ENCODE measurements around the gene PHOX2A. TPM values are rescaled to one million over a fixed set of nuclear protein-coding genes. Genes with fewer than 3 reads are reported as not detected.

PHOX2A gene
- total and polyA plus RNA-seq, 4 donors: 0.17 to 1.8 (median 1.7) TPM; not detected in 1

GRCh38 chr11:72251614-72252013 lies 7.6 kb upstream of the PHOX2A start:
- peaks cover 19% of the 10 kb centered on the region for H3K27me3 ChIP-seq (ENCODE audit: control insufficient read depth, insufficient read depth, low read length)
- no peaks in the 10 kb centered on the region for H3K4me1 ChIP-seq (ENCODE audit: control insufficient read depth, insufficient read depth, low read length)
- no peak overlapping the region for H3K4me3 ChIP-seq (ENCODE audit: low read depth, low read length)
- H3K36me3 ChIP-seq (ENCODE audit: control insufficient read depth, insufficient read depth, low read length): no peaks in the 10 kb centered on the region
- H3K27ac ChIP-seq (ENCODE audit: low read depth, low read length): no peak overlapping the region
- 82% methylated on average over 4 of the region's 5 CpGs for WGBS (ENCODE audit: insufficient coverage)
- no peak for DNase-seq (ENCODE audit: low read depth in 4 of 6, low spot score in 6 of 6)
- no peaks in the 10 kb centered on the region for H3K9me3 ChIP-seq (ENCODE audit: control insufficient read depth, insufficient read depth, low read length)

GRCh38 chr11:72250661-72251464 lies 6.9 kb upstream of the PHOX2A start:
- no peak overlapping the region for H3K27ac ChIP-seq (ENCODE audit: low read depth, low read length)
- H3K36me3 ChIP-seq (ENCODE audit: control insufficient read depth, insufficient read depth, low read length): no peaks in the 10 kb centered on the region
- H3K4me1 ChIP-seq (ENCODE audit: control insufficient read depth, insufficient read depth, low read length): no peaks in the 10 kb centered on the region
- WGBS (ENCODE audit: insufficient coverage): 90% methylated on average over 24 of the region's 24 CpGs
- no peaks in the 10 kb centered on the region for H3K9me3 ChIP-seq (ENCODE audit: control insufficient read depth, insufficient read depth, low read length)
- no peak for DNase-seq (ENCODE audit: low read depth in 4 of 6, low spot score in 6 of 6)
- H3K4me3 ChIP-seq (ENCODE audit: low read depth, low read length): no peak overlapping the region
- H3K27me3 ChIP-seq (ENCODE audit: control insufficient read depth, insufficient read depth, low read length): peaks cover 27% of the 10 kb centered on the region

GRCh38 chr11:72249961-72250360 lies 6.0 kb upstream of the PHOX2A start:
- WGBS (ENCODE audit: insufficient coverage): 80% methylated on average over 2 of the region's 5 CpGs
- no peaks in the 10 kb centered on the region for H3K4me1 ChIP-seq (ENCODE audit: control insufficient read depth, insufficient read depth, low read length)
- no peak overlapping the region for H3K27ac ChIP-seq (ENCODE audit: low read depth, low read length)
- H3K27me3 ChIP-seq (ENCODE audit: control insufficient read depth, insufficient read depth, low read length): peaks cover 36% of the 10 kb centered on the region
- no peaks in the 10 kb centered on the region for H3K9me3 ChIP-seq (ENCODE audit: control insufficient read depth, insufficient read depth, low read length)
- H3K36me3 ChIP-seq (ENCODE audit: control insufficient read depth, insufficient read depth, low read length): no peaks in the 10 kb centered on the region
- no peak overlapping the region for H3K4me3 ChIP-seq (ENCODE audit: low read depth, low read length)
- DNase-seq (ENCODE audit: low read depth in 4 of 6, low spot score in 6 of 6): no peak

DNA sequence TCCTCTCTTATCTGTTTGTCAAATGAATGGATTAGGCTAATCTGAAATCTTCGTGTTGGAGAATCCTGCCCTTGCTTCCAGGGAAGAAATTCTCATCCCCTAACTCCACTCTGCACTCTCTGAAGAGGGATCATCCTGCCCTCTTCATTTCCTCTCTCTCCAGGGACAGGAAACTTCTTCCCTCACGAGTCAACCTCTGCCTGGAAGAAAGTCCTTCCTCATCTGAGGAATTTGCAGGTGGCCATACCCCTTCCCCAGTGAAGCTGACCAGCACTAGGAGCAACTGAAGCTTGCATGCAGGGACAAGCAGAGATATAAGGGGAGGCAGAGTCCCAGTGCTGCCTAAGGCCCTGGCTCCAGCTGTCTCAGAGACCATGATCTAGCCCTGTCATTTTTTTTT lies 3.6 kb upstream of the PHOX2A start:
- Histone ChIP-seq H3K36me3 (ENCODE audit: control insufficient read depth, insufficient read depth, low read length) (no peaks in the 10 kb centered on the region), H3K4me1 (ENCODE audit: control insufficient read depth, insufficient read depth, low read length) (peaks cover 5% of the 10 kb centered on the region), H3K9me3 (ENCODE audit: control insufficient read depth, insufficient read depth, low read length) (no peaks in the 10 kb centered on the region), H3K27me3 (ENCODE audit: control insufficient read depth, insufficient read depth, low read length) (peaks cover 57% of the 10 kb centered on the region), H3K27ac (ENCODE audit: low read depth, low read length) (no peak overlapping the region), H3K4me3 (ENCODE audit: low read depth, low read length) (no peak overlapping the region)
- DNase-seq (ENCODE audit: low read depth in 4 of 6, low spot score in 6 of 6): no peak
- WGBS (ENCODE audit: insufficient coverage): 17% methylated on average over 2 of the region's 2 CpGs

DNA sequence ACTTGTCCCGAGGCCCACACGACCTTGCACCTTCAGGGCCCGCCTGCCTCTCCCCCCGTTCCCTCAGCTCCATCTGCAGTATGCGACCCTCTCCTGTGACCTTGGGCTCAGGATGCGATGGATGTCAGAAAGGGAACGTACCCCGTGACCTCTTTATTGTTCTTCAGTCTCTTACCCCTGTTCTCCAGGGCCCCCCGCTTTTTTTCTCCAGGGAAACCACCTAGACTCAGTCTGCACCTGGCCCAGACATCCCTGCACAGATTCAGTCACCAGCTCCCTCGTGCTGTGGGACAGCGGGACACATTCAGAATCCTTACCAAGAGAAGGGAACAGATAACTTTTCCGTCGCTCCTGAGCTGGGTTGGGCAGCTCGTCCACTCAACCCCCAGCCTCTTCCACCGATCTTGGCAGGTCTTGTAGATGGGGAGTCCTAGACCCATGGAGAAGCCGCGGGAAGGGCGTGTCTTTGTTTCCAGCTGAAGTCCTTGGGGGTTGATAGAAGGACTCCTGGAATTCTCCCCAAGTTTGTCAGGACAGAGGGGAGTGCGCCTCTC lies 1.4 kb upstream of the PHOX2A start:
- WGBS (ENCODE audit: insufficient coverage): 8% methylated on average over 13 of the region's 19 CpGs
- no peaks in the 10 kb centered on the region for H3K36me3 ChIP-seq (ENCODE audit: control insufficient read depth, insufficient read depth, low read length)
- H3K9me3 ChIP-seq (ENCODE audit: control insufficient read depth, insufficient read depth, low read length): no peaks in the 10 kb centered on the region
- no peak overlapping the region for H3K4me3 ChIP-seq (ENCODE audit: low read depth, low read length)
- peaks cover 15% of the 10 kb centered on the region for H3K4me1 ChIP-seq (ENCODE audit: control insufficient read depth, insufficient read depth, low read length)
- peaks cover 73% of the 10 kb centered on the region for H3K27me3 ChIP-seq (ENCODE audit: control insufficient read depth, insufficient read depth, low read length)
- H3K27ac ChIP-seq (ENCODE audit: low read depth, low read length): no peak overlapping the region
- DNase-seq (ENCODE audit: low read depth in 4 of 6, low spot score in 6 of 6): no peak

DNA sequence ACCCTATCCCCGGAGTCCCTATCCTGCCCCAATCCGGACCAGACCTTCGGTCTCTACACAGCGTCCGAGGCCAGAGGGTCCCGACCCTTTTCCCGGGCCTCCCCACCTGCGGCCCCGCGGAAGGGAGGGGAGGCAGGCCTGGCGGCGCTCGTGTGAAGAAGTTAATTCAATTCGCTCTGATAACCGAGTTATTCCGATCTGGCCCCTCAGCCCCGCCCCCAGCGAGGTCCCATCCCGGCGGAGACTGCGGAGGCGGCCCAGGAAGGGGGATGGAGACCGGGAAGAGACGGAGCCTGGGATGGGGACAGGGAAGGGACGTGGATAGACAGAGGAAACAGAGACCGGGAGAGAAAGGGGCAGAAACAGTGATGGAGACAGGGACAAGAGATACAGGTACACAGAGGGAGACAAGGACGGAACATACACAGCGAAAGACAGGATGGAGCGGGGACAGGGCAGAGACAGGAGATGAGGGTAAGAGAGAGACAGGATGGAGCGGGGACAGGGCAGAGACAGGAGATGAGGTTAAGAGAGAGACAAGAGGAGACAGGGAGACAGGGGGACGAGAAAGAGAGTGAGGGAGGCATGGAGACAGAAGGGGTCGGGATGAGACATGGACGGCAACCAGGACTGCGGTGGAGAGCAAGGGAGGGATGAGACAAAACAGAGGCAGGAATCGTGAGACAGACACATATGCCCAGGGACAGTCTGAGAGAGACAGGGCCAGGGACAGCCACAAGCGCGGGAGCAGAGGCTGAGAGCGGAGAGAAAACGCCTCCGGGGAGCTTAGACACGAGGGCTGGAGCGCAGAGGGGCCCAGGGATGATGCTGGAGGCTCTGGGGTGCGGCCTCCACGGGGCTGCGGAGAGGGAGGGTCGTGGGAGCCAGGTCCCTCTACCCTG lies 636 bp upstream of the PHOX2A start:
- WGBS (ENCODE audit: insufficient coverage): 2% methylated on average over 46 of the region's 46 CpGs
- H3K27me3 ChIP-seq (ENCODE audit: control insufficient read depth, insufficient read depth, low read length): peaks cover 78% of the 10 kb centered on the region

GRCh38 chr11:72243173-72244059 lies 560 bp downstream of the PHOX2A start:
- DNase-seq (ENCODE audit: low read depth in 4 of 6, low spot score in 6 of 6): no peak
- Histone ChIP-seq H3K36me3 (ENCODE audit: control insufficient read depth, insufficient read depth, low read length) (peaks cover 3% of the 10 kb centered on the region), H3K4me3 (ENCODE audit: low read depth, low read length) (no peak overlapping the region), H3K9me3 (ENCODE audit: control insufficient read depth, insufficient read depth, low read length) (no peaks in the 10 kb centered on the region), H3K27ac (ENCODE audit: low read depth, low read length) (no peak overlapping the region), H3K27me3 (ENCODE audit: control insufficient read depth, insufficient read depth, low read length) (peaks cover 88% of the 10 kb centered on the region), H3K4me1 (ENCODE audit: control insufficient read depth, insufficient read depth, low read length) (peaks cover 32% of the 10 kb centered on the region)
- 11% methylated on average over 58 of the region's 58 CpGs for WGBS (ENCODE audit: insufficient coverage)

More for the DNA sequence above, 636 bp upstream of the PHOX2A start:
- H3K4me1 ChIP-seq (ENCODE audit: control insufficient read depth, insufficient read depth, low read length): peaks cover 20% of the 10 kb centered on the region
- peak in 1 of 6 donors; percentile 21 for DNase-seq (ENCODE audit: low read depth in 4 of 6, low spot score in 6 of 6)
- H3K27ac ChIP-seq (ENCODE audit: low read depth, low read length): no peak overlapping the region
- H3K9me3 ChIP-seq (ENCODE audit: control insufficient read depth, insufficient read depth, low read length): no peaks in the 10 kb centered on the region
- H3K36me3 ChIP-seq (ENCODE audit: control insufficient read depth, insufficient read depth, low read length): no peaks in the 10 kb centered on the region
- H3K4me3 ChIP-seq (ENCODE audit: low read depth, low read length): no peak overlapping the region

GRCh38 chr11:72242141-72242540 lies 1.8 kb downstream of the PHOX2A start:
- Histone ChIP-seq H3K27ac (ENCODE audit: low read depth, low read length) (no peak overlapping the region), H3K27me3 (ENCODE audit: control insufficient read depth, insufficient read depth, low read length) (peaks cover 84% of the 10 kb centered on the region), H3K9me3 (ENCODE audit: control insufficient read depth, insufficient read depth, low read length) (no peaks in the 10 kb centered on the region), H3K4me3 (ENCODE audit: low read depth, low read length) (no peak overlapping the region), H3K36me3 (ENCODE audit: control insufficient read depth, insufficient read depth, low read length) (peaks cover 16% of the 10 kb centered on the region), H3K4me1 (ENCODE audit: control insufficient read depth, insufficient read depth, low read length) (peaks cover 44% of the 10 kb centered on the region)
- no peak for DNase-seq (ENCODE audit: low read depth in 4 of 6, low spot score in 6 of 6)
- WGBS (ENCODE audit: insufficient coverage): 100% methylated on average over 2 of the region's 2 CpGs

- WGBS (ENCODE audit: insufficient coverage): 12% methylated on average over 9 of the region's 20 CpGs
- no peak for DNase-seq (ENCODE audit: low read depth in 4 of 6, low spot score in 6 of 6)
- peaks cover 45% of the 10 kb centered on the region for H3K4me1 ChIP-seq (ENCODE audit: control insufficient read depth, insufficient read depth, low read length)
- peaks cover 76% of the 10 kb centered on the region for H3K27me3 ChIP-seq (ENCODE audit: control insufficient read depth, insufficient read depth, low read length)
- H3K36me3 ChIP-seq (ENCODE audit: control insufficient read depth, insufficient read depth, low read length): peaks cover 20% of the 10 kb centered on the region
- H3K4me3 ChIP-seq (ENCODE audit: low read depth, low read length): no peak overlapping the region
- no peak overlapping the region for H3K27ac ChIP-seq (ENCODE audit: low read depth, low read length)
- H3K9me3 ChIP-seq (ENCODE audit: control insufficient read depth, insufficient read depth, low read length): no peaks in the 10 kb centered on the region
These were observed 2.6 kb downstream of the PHOX2A start for GRCh38 chr11:72241291-72241781.

Data from spinal cord (tissue), 10 donors.